Smooth muscle cell of the coronary artery (primary cell): ENCODE measurements around the gene SCGN. TPM values are rescaled to one million over a fixed set of nuclear protein-coding genes. Genes with fewer than 3 reads are reported as not detected.

Source experiments
- total RNA-seq: library from RNA; depleted of rRNA; stranded (reverse); fragments of >200 nt; gene quantifications from 2 replicates; pipeline ENCODE4 v1.2.3, GENCODE V29; 2014; ENCODE audit warnings: low replicate concordance

Gene SCGN
- total RNA-seq, result not detected in 2 replicates

GRCh38 chr6:25652007-25652515, at the start of gene SCGN:
Gene SCGN (plus strand): TSS chr6:25652215. CDS start chr6:25652404, 189 bp downstream.

Other genes with a start within 250 kb of the SCGN start
- not detected in 2 replicates for gene SLC17A4, start 102.5 kb downstream of the SCGN start, total RNA-seq
- gene SLC17A1, start 179.8 kb downstream of the SCGN start, total RNA-seq, result not detected in 2 replicates
- gene SLC17A3, start 222.0 kb downstream of the SCGN start, total RNA-seq, result not detected in 2 replicates